Ascending aorta (tissue), 2 donors: ENCODE results near the gene ADGRE1. TPM values are rescaled to one million over a fixed set of nuclear protein-coding genes. Genes with fewer than 3 reads are reported as not detected.

Source experiments
- DNase-seq, 2 donors: peaks; one replicate each; pipeline ENCODE4 v3.0.0-alpha.2; 2019; ENCODE audit warnings: low spot score in 2 of 2
- H3K27ac ChIP-seq, 2 donors: fragments of 200-600 bp; sonication (generic); one replicate each; pipeline ENCODE4 v1.5.1; 2016 to 2017; ENCODE audit warnings: mild to moderate bottlenecking in 1 of 2
- H3K27me3 ChIP-seq: fragments of 200-600 bp; sonication (generic); one replicate; pipeline ENCODE4 v1.5.1; 2017
- H3K36me3 ChIP-seq, 2 donors: fragments of 200-600 bp; sonication (generic); one replicate each; pipeline ENCODE4 v1.5.1; 2016
- H3K4me1 ChIP-seq, 2 donors: fragments of 200-600 bp; sonication (generic); one replicate each; pipeline ENCODE4 v1.5.1; 2016 to 2017; ENCODE audit warnings: mild to moderate bottlenecking in 1 of 2
- H3K4me3 ChIP-seq, 2 donors: fragments of 200-600 bp; sonication (generic); one replicate each; pipeline ENCODE4 v1.5.1; 2016 to 2017; ENCODE audit warnings: mild to moderate bottlenecking in 1 of 2
- H3K9me3 ChIP-seq, 2 donors: fragments of 200-600 bp; sonication (generic); one replicate each; pipeline ENCODE4 v1.5.1; 2016
- CTCF ChIP-seq, 3 experiments: fragments of 200-600 bp in 2 of 3; fragments of 450-650 bp in 1 of 3; sonication (generic) in 2 of 3; IDR thresholded peaks; one replicate each; pipeline ENCODE4 v1.5.1; 2016 to 2019; ENCODE audit warnings: antibody characterized with exemption in 3 of 3, mild to moderate bottlenecking in 1 of 3, moderate library complexity in 1 of 3
- intact Hi-C: fragments of 100-400 bp; cut with DNase I; formaldehyde crosslinking; loops from one replicate; pipeline ENCODE4 v1.15.1; 2023
- total RNA-seq: library from RNA; depleted of rRNA; stranded (reverse); fragments of >200 nt; gene quantifications from one replicate; pipeline ENCODE4 v1.1.0, GENCODE V29; 2016

The ADGRE1 gene
- total RNA-seq, 1 donor from 2014 or later, result not detected

DNA sequence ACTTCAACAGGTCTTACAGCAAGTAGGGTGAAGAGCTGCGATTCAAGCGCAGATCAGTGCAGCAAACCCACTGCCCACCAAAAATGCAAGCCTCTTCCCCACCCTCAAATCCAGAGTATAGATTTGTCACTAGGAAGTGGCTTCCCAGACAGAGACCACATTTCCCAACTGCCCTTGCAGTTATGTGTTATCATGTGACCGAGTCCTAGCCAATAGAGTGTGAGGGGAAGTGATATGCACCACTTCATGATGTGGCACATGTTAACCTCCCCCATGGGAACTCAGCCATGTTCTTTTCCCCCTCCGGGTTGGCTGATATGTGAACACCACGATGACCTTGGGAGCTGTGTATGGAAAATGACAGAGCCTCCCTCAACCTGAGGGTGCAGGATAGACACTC, 83.1 kb downstream of the ADGRE1 start:
- intact Hi-C loops, result no loop called here
- Histone ChIP-seq H3K4me3 (no peak overlapping the region), H3K27me3 (no peaks in the 10 kb centered on the region), H3K27ac (no peak overlapping the region), H3K36me3 (no peaks in the 10 kb centered on the region), H3K9me3 (no peaks in the 10 kb centered on the region), H3K4me1 (no peaks in the 10 kb centered on the region)
- DNase-seq, result no peak
- TF ChIP-seq CTCF (IDR thresholded peaks at IDR 0.05), result no peak

GRCh38 chr19:6971366-6971765, 84.0 kb downstream of the ADGRE1 start:
- no peaks in the 10 kb centered on the region for H3K4me1 ChIP-seq
- intact Hi-C loops, result no loop called here
- no peaks in the 10 kb centered on the region for H3K36me3 ChIP-seq
- H3K27ac ChIP-seq, result no peak overlapping the region
- H3K4me3 ChIP-seq, result no peak overlapping the region
- H3K9me3 ChIP-seq, result no peaks in the 10 kb centered on the region
- no peak for DNase-seq
- H3K27me3 ChIP-seq, result no peaks in the 10 kb centered on the region
- no peak for TF ChIP-seq CTCF (IDR thresholded peaks at IDR 0.05)

DNA sequence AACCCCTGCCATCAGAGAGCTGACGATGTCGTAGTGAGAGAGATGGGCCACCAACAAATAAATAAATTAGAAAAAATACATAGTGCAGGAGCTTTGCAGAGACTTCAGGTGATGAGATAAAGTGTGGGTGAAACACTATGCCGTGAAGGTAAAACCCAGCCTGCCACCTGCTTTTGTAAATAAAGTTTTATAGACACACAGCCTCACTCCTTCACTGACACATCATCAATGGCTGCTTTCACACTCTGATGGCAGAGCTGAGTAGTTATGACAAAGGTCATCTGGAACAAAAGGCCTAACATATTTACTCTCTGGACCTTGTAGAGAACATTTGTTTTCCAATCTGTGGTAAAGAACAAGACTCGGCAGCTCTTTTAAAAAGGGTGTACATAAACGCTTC, 88.8 kb downstream of the ADGRE1 start:
- intact Hi-C loops, result no loop called here
- Histone ChIP-seq H3K27me3 (no peaks in the 10 kb centered on the region), H3K27ac (no peak overlapping the region), H3K36me3 (no peaks in the 10 kb centered on the region), H3K9me3 (peaks cover 7% of the 10 kb centered on the region in 2 donors), H3K4me1 (no peaks in the 10 kb centered on the region), H3K4me3 (no peak overlapping the region)
- no peak for DNase-seq
- TF ChIP-seq CTCF (IDR thresholded peaks at IDR 0.05), result no peak

DNA sequence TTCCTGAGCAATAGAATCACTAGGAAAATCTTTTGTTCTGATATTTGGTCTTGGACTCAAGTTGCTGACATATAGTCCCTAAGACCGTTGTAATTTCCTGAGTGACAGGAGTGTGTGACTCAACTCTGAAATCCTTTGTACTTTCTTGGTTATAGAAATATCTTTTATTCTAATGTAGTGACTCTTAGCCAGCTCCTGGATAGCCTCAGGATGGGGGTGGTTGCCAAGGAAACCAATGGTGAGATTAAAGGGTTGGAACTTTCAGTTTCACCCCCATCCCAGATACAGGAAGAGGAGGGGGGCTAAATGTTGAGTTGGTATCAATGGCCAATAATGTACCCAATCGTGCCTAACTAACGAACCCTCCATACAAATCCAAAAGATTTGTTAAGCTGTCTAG, 92.0 kb downstream of the ADGRE1 start:
- H3K9me3 ChIP-seq, result peaks cover 7% of the 10 kb centered on the region in 2 donors
- no peaks in the 10 kb centered on the region for H3K27me3 ChIP-seq
- H3K4me3 ChIP-seq, result no peak overlapping the region
- no peak for DNase-seq
- TF ChIP-seq CTCF (IDR thresholded peaks at IDR 0.05), result no peak
- H3K36me3 ChIP-seq, result no peaks in the 10 kb centered on the region
- no peak overlapping the region for H3K27ac ChIP-seq
- intact Hi-C loops, result no loop called here
- no peaks in the 10 kb centered on the region for H3K4me1 ChIP-seq

DNA sequence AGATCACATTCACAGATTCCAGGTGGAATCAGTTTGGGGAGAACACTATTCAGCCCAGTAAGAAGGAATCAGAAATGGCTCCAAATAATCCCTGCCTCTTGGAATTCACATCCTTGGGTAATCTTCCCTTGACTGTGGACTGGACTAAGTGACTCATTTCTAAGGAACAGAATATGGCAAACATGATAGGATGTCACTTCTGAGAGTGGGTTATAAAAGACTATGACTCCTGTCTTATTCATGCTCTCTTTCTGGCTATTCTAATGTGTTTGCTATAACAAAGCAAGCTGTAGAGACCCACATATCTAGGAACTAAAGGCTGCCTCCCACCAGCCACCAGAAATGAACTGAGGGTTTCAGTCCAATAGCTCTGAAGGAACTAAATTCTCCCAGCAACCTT, 96.1 kb downstream of the ADGRE1 start:
- TF ChIP-seq CTCF (IDR thresholded peaks at IDR 0.05), result no peak
- H3K9me3 ChIP-seq, result peaks cover 0 to 12% of the 10 kb centered on the region in 2 donors
- H3K4me3 ChIP-seq, result no peak overlapping the region
- H3K36me3 ChIP-seq, result no peaks in the 10 kb centered on the region
- DNase-seq, result no peak
- H3K4me1 ChIP-seq, result no peaks in the 10 kb centered on the region
- intact Hi-C loops, result no loop called here
- H3K27me3 ChIP-seq, result no peaks in the 10 kb centered on the region
- no peak overlapping the region for H3K27ac ChIP-seq

- Histone ChIP-seq H3K36me3 (no peaks in the 10 kb centered on the region), H3K27ac (no peak overlapping the region), H3K27me3 (no peaks in the 10 kb centered on the region), H3K9me3 (peaks cover 0 to 12% of the 10 kb centered on the region in 2 donors), H3K4me3 (no peak overlapping the region), H3K4me1 (no peaks in the 10 kb centered on the region)
- intact Hi-C loops, result no loop called here
- no peak for TF ChIP-seq CTCF (IDR thresholded peaks at IDR 0.05)
- DNase-seq, result no peak
These were observed 100.5 kb downstream of the ADGRE1 start for GRCh38 chr19:6987850-6988249.
